Thymus (tissue), 11 donors: ENCODE results near the gene ITLN2. TPM values are rescaled to one million over a fixed set of nuclear protein-coding genes. Genes with fewer than 3 reads are reported as not detected.

Source experiments
- DNase-seq, 9 donors: peaks; one replicate each; pipeline ENCODE4 v3.0.0-alpha.2; 2013; ENCODE audit warnings: low spot score in 9 of 9, low read depth in 6 of 9, missing footprints in 1 of 9
- H3K27ac ChIP-seq, 2 donors: one replicate each; pipeline ENCODE4 v1.5.1; 2013; ENCODE audit warnings: control low read depth in 1 of 2, low read depth in 1 of 2, low read length in 1 of 2, mild to moderate bottlenecking in 1 of 2, moderate library complexity in 1 of 2
- H3K27me3 ChIP-seq, 2 donors: one replicate each; pipeline ENCODE4 v1.5.1; 2013; ENCODE audit warnings: low read length in 1 of 2; ENCODE audit not compliant: control insufficient read depth in 2 of 2, insufficient read depth in 1 of 2
- H3K36me3 ChIP-seq, 2 donors: one replicate each; pipeline ENCODE4 v1.5.1; 2013; ENCODE audit warnings: low read length in 1 of 2, mild to moderate bottlenecking in 1 of 2, moderate library complexity in 1 of 2; ENCODE audit not compliant: control insufficient read depth in 2 of 2, insufficient read depth in 2 of 2
- H3K4me1 ChIP-seq, 2 donors: one replicate each; pipeline ENCODE4 v1.5.1; 2013; ENCODE audit warnings: low read length in 2 of 2; ENCODE audit not compliant: control insufficient read depth in 2 of 2, insufficient read depth in 2 of 2
- H3K4me3 ChIP-seq, 2 donors: one replicate each; pipeline ENCODE4 v1.5.1; 2013; ENCODE audit warnings: low read length in 2 of 2, control low read depth in 1 of 2, mild to moderate bottlenecking in 1 of 2
- H3K9me3 ChIP-seq, 2 donors: one replicate each; pipeline ENCODE4 v1.5.1; 2013; ENCODE audit warnings: low read length in 1 of 2, mild to moderate bottlenecking in 1 of 2; ENCODE audit not compliant: control insufficient read depth in 2 of 2, insufficient read depth in 1 of 2
- WGBS: extraction: QIAGEN DNeasy Blood & Tissue Kit; methylation state at CpG from one replicate; pipeline ENCODE4 v1.1.7; 2013; 5-methylcytosine and 5-hydroxymethylcytosine counted together
- polyA plus RNA-seq: library from polyadenylated mRNA; stranded (reverse); fragments of 200-250 nt; gene quantifications from one replicate; pipeline ENCODE4 v1.2.3, GENCODE V29; 2013
- total RNA-seq: library from RNA; stranded (reverse); fragments of 120-200 nt; gene quantifications from one replicate; pipeline ENCODE4 v1.2.4, GENCODE V29; 2013
- donor health status: healthy.

ITLN2 gene
- total and polyA plus RNA-seq, 2 donors = 0.38 to 2.1 TPM

DNA sequence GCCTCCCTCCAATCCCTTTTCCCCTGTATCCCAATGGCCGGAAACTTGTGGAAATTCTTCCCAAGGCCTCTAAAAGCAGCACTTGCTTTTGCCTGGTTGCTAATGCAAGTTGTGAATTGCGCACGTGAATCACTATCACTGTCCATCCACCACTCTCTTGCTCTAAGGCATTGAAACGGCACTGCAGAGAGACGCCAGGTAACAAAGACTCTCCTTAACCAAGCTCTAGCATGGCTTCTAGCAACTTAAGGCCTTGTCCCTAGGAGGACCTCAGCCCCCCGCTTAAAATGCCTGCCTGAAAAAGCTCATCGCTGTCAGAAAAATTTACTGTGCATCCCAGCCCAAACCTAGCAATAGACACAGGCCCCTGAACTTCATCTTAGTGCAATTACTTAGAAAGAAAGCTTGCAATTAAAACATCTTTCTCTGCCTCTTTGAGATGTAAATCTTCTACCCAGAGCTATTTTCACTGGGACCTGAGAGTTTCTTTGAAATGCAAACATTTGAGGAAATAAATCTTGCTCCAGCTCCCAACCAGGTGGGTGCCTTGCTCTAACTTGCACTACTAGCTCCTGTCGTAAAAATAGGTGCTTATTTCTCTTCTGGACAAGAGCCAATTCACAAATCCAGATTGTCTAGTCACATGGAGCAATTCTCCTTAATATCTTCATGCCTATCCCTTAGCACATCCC, 32.9 kb upstream of the ITLN2 start:
- no peak for DNase-seq
- Histone ChIP-seq H3K27me3 (peaks cover 10 to 12% of the 10 kb centered on the region in 2 donors), H3K4me1 (peaks cover 3% of the 10 kb centered on the region in 2 donors), H3K36me3 (no peaks in the 10 kb centered on the region), H3K9me3 (no peaks in the 10 kb centered on the region), H3K4me3 (no peak overlapping the region), H3K27ac (no peak overlapping the region)
- WGBS = 98% methylated on average over 8 of the region's 8 CpGs

DNA sequence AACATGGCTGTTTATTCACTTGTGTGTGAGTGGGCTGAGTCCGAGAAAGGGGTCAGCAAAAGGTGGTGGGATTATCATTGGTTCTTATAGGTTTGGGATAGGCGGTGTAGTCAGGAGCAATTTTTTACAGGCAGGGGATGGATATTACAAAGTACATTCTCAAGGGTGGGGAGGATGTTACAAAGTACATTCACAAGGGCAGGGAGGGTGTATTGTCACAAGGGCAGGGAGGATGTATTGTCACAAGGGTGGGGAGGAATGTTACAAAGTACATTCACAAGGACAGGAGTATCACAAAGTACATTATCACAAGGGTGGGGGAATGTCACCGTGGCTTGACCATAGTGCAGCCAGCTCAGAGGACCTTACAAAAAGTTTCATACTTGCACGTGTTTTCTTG, 31.1 kb upstream of the ITLN2 start:
- Histone ChIP-seq H3K36me3 (no peaks in the 10 kb centered on the region), H3K4me3 (no peak overlapping the region), H3K27me3 (peaks cover 26 to 30% of the 10 kb centered on the region in 2 donors), H3K9me3 (peaks cover 0 to 1% of the 10 kb centered on the region in 2 donors), H3K4me1 (peaks cover 3 to 6% of the 10 kb centered on the region in 2 donors), H3K27ac (no peak overlapping the region)
- no peak for DNase-seq
- 99% methylated on average over 4 of the region's 4 CpGs for WGBS

DNA sequence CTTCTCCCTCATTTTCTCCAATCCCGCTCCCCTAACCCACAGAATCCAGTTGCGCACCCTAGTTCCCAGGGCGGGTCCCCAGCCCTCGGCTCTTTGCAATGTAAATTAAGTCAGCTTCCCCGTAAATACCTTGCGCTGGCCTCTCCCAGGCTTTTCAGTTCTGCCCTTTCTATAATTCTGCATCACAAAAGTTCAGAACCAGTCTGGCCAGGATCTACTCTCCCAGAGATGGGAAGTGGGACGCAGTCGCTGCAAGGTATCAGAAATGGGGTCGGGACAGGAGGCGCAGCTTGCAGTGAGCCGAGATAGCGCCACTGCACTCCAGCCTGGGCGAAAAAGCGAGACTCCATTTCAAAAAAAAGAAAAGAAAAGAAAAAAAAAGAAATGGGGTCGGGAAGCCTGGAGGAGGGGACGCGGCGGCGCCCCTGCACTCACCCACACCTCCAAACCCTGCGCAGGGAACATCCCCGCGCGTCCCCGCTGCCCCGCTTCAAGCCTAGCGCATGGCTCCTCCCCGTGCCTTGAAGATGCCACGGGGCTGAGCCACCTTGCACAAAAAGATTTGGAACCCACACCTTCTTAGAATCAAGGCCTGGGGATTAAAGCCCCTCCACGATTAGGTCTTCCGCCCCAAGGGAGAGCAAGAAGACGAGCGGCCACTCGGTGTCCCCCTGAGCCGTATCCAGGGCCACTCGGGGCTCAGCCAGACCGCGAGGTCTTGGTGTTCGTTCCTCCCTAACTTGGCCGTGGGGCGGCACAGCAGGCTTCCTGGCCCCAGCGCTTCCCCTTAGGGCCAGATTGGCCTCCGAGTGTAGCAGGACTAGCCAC, 27.2 kb upstream of the ITLN2 start:
- Histone ChIP-seq H3K27me3 (peaks cover 32 to 50% of the 10 kb centered on the region in 2 donors), H3K36me3 (no peaks in the 10 kb centered on the region), H3K9me3 (peaks cover 0 to 1% of the 10 kb centered on the region in 2 donors), H3K27ac (no peak overlapping the region), H3K4me1 (peaks cover 0 to 4% of the 10 kb centered on the region in 2 donors), H3K4me3 (no peak overlapping the region)
- peak in 1 of 9 donors; percentile 24 for DNase-seq
- WGBS = 5% methylated on average over 42 of the region's 42 CpGs

DNA sequence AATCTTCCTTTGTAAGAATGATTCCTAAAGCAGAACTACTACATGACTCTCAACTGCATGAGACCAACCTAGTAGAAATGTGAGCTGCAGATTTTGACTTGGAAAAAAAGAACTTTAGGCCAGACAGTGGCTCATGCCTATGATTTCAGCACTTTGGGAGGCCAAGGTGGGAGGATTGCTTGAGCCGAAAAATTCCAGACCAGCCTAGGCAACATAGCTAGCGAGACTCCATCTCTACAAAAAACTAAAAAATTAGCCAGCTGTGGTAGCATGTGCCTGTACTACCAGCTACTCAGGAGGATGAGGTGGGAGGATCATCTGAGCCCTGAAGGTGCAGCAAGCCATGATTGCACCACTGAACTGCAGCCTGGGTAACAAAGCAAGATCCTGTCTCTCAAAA, 24.7 kb upstream of the ITLN2 start:
- no peak for DNase-seq
- Histone ChIP-seq H3K27ac (no peak overlapping the region), H3K9me3 (peaks cover 0 to 1% of the 10 kb centered on the region in 2 donors), H3K27me3 (peaks cover 32 to 50% of the 10 kb centered on the region in 2 donors), H3K4me3 (no peak overlapping the region), H3K4me1 (peaks cover 0 to 4% of the 10 kb centered on the region in 2 donors), H3K36me3 (no peaks in the 10 kb centered on the region)
- WGBS = 94% methylated on average over 2 of the region's 2 CpGs

DNA sequence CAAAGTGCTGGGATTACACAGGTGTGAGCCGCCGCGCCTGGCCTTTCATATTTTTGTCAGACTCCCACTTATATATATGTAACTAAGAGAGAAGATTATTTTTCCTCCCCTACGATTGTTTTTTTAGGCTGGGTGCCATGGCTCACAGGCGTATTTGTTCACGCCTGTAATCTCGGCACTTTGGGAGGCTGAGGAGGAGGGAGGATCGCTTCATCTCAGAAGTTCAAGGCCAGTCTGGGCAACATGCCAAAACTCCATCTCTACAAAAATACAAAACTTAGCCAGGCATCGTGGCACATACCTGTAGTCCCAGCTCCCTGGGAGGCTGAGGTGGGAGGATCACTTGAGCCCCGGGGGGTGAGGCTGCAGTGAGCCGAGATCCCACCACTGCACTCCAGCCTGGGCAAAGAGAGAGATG, 23.9 kb upstream of the ITLN2 start:
- DNase-seq = no peak
- WGBS = 94% methylated on average over 11 of the region's 11 CpGs

DNA sequence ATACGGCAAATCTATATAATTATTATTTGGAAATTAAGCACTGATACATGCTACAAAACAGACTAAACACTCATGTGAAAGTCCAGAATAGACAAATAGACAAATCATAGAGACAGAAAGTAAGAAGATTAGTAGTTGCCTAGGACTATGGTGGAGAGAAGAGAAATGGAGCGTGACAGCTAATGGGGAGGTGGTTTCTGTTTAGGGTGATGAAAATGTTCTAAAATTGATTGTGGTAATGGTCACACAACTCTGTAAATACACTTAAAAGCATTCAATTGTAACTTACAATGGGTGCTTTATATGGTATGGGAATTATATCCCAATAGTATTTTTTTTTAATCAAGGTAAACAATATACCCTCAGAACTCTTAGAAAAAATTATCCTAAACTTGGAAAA, 20.4 kb upstream of the ITLN2 start:
- peaks cover under 1 to 14% of the 10 kb centered on the region in 2 donors for H3K27me3 ChIP-seq
- H3K36me3 ChIP-seq = no peaks in the 10 kb centered on the region
- WGBS = 98% methylated on average over 2 of the region's 2 CpGs
- no peak for DNase-seq
- no peaks in the 10 kb centered on the region for H3K9me3 ChIP-seq
- H3K4me1 ChIP-seq = no peaks in the 10 kb centered on the region
- no peak overlapping the region for H3K4me3 ChIP-seq
- no peak overlapping the region for H3K27ac ChIP-seq

More for the DNA sequence above, 23.9 kb upstream of the ITLN2 start:
- Histone ChIP-seq H3K36me3 (no peaks in the 10 kb centered on the region), H3K4me1 (peaks cover 0 to 4% of the 10 kb centered on the region in 2 donors), H3K9me3 (peaks cover 0 to 1% of the 10 kb centered on the region in 2 donors), H3K27me3 (peaks cover 32 to 46% of the 10 kb centered on the region in 2 donors), H3K27ac (no peak overlapping the region), H3K4me3 (no peak overlapping the region)

DNA sequence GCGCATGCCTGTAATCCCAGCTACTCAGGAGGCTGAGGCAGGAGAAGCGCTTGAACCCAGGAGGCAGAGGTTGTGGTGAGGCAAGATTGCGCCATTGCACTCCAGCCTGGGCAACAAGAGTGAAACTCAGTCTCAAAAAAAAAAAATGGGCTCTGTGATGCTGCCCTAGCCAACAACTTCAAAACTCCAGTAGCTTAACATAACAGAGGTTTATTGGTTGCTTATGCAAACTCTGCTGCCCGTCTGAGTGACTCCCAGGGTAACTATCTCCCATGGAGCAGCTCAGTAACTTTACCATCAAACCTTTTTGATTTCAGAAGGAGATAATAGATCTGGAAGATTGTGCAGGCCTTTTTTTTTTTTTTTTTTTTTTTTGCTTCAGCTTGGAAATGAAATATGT, 18.9 kb upstream of the ITLN2 start:
- H3K36me3 ChIP-seq = no peaks in the 10 kb centered on the region
- DNase-seq = no peak
- H3K27ac ChIP-seq = no peak overlapping the region
- H3K9me3 ChIP-seq = no peaks in the 10 kb centered on the region
- no peaks in the 10 kb centered on the region for H3K4me1 ChIP-seq
- 95% methylated on average over 4 of the region's 4 CpGs for WGBS
- no peak overlapping the region for H3K4me3 ChIP-seq
- peaks cover 0 to 2% of the 10 kb centered on the region in 2 donors for H3K27me3 ChIP-seq

DNA sequence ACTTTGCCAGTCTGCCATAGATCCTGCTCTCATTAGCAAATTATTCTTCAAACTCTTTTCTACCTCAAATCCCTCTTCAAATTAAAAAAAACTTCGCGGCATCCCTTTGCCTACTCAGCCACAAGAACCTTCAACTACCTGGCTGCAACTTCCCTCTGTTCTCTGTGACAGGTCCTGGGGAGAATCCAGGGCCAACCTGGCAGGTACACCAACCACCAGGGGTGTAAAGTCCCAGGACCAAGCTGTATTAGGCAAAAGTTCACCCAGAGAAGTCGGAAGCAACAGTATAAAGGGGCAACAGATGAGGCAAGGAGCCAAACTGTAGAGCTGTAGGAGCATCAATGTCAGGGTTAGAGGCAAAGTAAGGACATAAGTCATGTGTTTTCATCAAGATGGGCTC, 18.3 kb upstream of the ITLN2 start:
- no peak for DNase-seq
- H3K4me3 ChIP-seq = no peak overlapping the region
- no peak overlapping the region for H3K27ac ChIP-seq
- H3K36me3 ChIP-seq = no peaks in the 10 kb centered on the region
- no peaks in the 10 kb centered on the region for H3K4me1 ChIP-seq
- no peaks in the 10 kb centered on the region for H3K9me3 ChIP-seq
- no peaks in the 10 kb centered on the region for H3K27me3 ChIP-seq
- WGBS = 63% methylated on average over 3 of the region's 3 CpGs

DNA sequence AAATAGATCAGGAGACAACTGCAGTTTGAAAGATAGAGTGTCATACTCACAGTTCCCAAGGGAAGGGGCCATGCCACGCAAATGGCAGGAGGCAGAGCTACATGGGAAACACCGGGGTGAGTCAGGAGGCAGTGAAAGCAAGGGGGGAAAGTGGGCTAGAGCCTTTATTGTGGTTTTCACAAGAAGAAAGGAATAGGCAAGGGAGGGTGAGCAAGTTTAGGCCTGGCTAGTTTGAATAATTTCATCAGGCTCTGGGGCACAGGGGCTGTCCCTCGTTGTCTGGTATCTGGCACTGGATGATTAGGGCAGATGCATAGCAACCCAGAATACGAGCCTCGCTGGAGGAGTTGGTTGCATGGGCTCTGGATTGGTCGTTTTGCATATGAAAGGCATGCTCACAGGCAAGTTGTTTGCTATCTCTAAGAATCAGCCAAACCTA, 17.0 kb upstream of the ITLN2 start:
- no peaks in the 10 kb centered on the region for H3K36me3 ChIP-seq
- no peak for DNase-seq
- H3K4me3 ChIP-seq = no peak overlapping the region
- no peaks in the 10 kb centered on the region for H3K9me3 ChIP-seq
- no peaks in the 10 kb centered on the region for H3K4me1 ChIP-seq
- no peaks in the 10 kb centered on the region for H3K27me3 ChIP-seq
- no peak overlapping the region for H3K27ac ChIP-seq
- WGBS = 64% methylated on average over 6 of the region's 6 CpGs
